ENCODE data around the gene OPCML. TPM values are rescaled to one million over a fixed set of nuclear protein-coding genes. Genes with fewer than 3 reads are reported as not detected.

OPCML gene
- total and polyA plus RNA-seq, 7 experiments from 2014 or later = not detected

GRCh38 chr11:132653237-132653636 lies 879.1 kb downstream of the OPCML start:
- no peaks in the 10 kb centered on the region for H3K9me3 ChIP-seq (ENCODE audit: control insufficient read depth in 2 of 3, low read length in 3 of 3)
- Mint-ChIP-seq H3K27me3 (peaks cover 0 to 12% (median 0%) of the 10 kb centered on the region in 5 donors), H3K4me1 (no peaks in the 10 kb centered on the region), H3K36me3 (no peaks in the 10 kb centered on the region), H3K27ac (no peak overlapping the region), H3K9me3 (peaks cover 0 to 8% (median 2%) of the 10 kb centered on the region in 11 donors), H3K4me3 (no peak overlapping the region)
- no peaks in the 10 kb centered on the region for H3K36me3 ChIP-seq (ENCODE audit: control insufficient read depth in 2 of 3, insufficient read depth in 3 of 3, low read length in 3 of 3)
- no peak for ATAC-seq
- H3K4me3 ChIP-seq (ENCODE audit: low read length) = no peak overlapping the region
- POLR2A ChIA-PET = no interaction called here
- no peak overlapping the region for H3K27ac ChIP-seq (ENCODE audit: low read depth, low read length)
- intact Hi-C loops (cut with micrococcal nuclease) = no loop called here
- CTCF ChIA-PET = no interaction called here
- no peaks in the 10 kb centered on the region for H3K27me3 ChIP-seq (ENCODE audit: control insufficient read depth in 2 of 2, insufficient read depth in 2 of 2, low read length in 2 of 2)
- H3K4me1 ChIP-seq (ENCODE audit: control insufficient read depth in 2 of 2, insufficient read depth in 2 of 2, low read length in 2 of 2) = no peaks in the 10 kb centered on the region
- DNase-seq = no peak

GRCh38 chr11:132650969-132651720 lies 881.2 kb downstream of the OPCML start:
- POLR2A ChIA-PET = no interaction called here
- no peaks in the 10 kb centered on the region for H3K27me3 ChIP-seq (ENCODE audit: control insufficient read depth in 2 of 2, insufficient read depth in 2 of 2, low read length in 2 of 2)
- no peaks in the 10 kb centered on the region for H3K4me1 ChIP-seq (ENCODE audit: control insufficient read depth in 2 of 2, insufficient read depth in 2 of 2, low read length in 2 of 2)
- intact Hi-C loops (cut with micrococcal nuclease) = no loop called here
- H3K4me3 Mint-ChIP-seq = no peak overlapping the region
- ATAC-seq (no peak), DNase-seq (no peak)
- no peaks in the 10 kb centered on the region for H3K9me3 ChIP-seq (ENCODE audit: control insufficient read depth in 2 of 3, low read length in 3 of 3)
- CTCF ChIA-PET = no interaction called here
- H3K4me3 ChIP-seq (ENCODE audit: low read length) = no peak overlapping the region
- H3K27ac Mint-ChIP-seq = no peak overlapping the region
- H3K4me1 Mint-ChIP-seq = no peaks in the 10 kb centered on the region
- H3K36me3 ChIP-seq (ENCODE audit: control insufficient read depth in 2 of 3, insufficient read depth in 3 of 3, low read length in 3 of 3) = no peaks in the 10 kb centered on the region
- H3K27me3 Mint-ChIP-seq = peaks cover 0 to 12% (median 0%) of the 10 kb centered on the region in 5 donors
- no peaks in the 10 kb centered on the region for H3K36me3 Mint-ChIP-seq
- no peak overlapping the region for H3K27ac ChIP-seq (ENCODE audit: low read depth, low read length)
- H3K9me3 Mint-ChIP-seq = peaks cover 0 to 9% (median 3%) of the 10 kb centered on the region in 11 donors

- H3K27me3 ChIP-seq (ENCODE audit: control insufficient read depth in 2 of 2, insufficient read depth in 2 of 2, low read length in 2 of 2) = no peaks in the 10 kb centered on the region
- Mint-ChIP-seq H3K27me3 (peaks cover 0 to 5% (median 0%) of the 10 kb centered on the region in 5 donors), H3K27ac (no peak overlapping the region), H3K4me3 (no peak overlapping the region), H3K4me1 (no peaks in the 10 kb centered on the region), H3K9me3 (peaks cover 0 to 10% (median 3%) of the 10 kb centered on the region in 11 donors), H3K36me3 (no peaks in the 10 kb centered on the region)
- no peak overlapping the region for H3K4me3 ChIP-seq (ENCODE audit: low read length)
- no peak overlapping the region for H3K27ac ChIP-seq (ENCODE audit: low read depth, low read length)
- H3K36me3 ChIP-seq (ENCODE audit: control insufficient read depth in 2 of 3, insufficient read depth in 3 of 3, low read length in 3 of 3) = no peaks in the 10 kb centered on the region
- ChIA-PET POLR2A (no interaction called here), CTCF (no interaction called here)
- DNase-seq (no peak), ATAC-seq (no peak)
- intact Hi-C loops (cut with micrococcal nuclease) = no loop called here
- H3K9me3 ChIP-seq (ENCODE audit: control insufficient read depth in 2 of 3, low read length in 3 of 3) = no peaks in the 10 kb centered on the region
- no peaks in the 10 kb centered on the region for H3K4me1 ChIP-seq (ENCODE audit: control insufficient read depth in 2 of 2, insufficient read depth in 2 of 2, low read length in 2 of 2)
Observed at GRCh38 chr11:132649277-132649676, 883.0 kb downstream of the OPCML start.

- DNase-seq (no peak), ATAC-seq (no peak)
- Histone ChIP-seq H3K4me1 (ENCODE audit: control insufficient read depth in 2 of 2, insufficient read depth in 2 of 2, low read length in 2 of 2) (no peaks in the 10 kb centered on the region), H3K27ac (ENCODE audit: low read depth, low read length) (no peak overlapping the region), H3K36me3 (ENCODE audit: control insufficient read depth in 2 of 3, insufficient read depth in 3 of 3, low read length in 3 of 3) (no peaks in the 10 kb centered on the region), H3K9me3 (ENCODE audit: control insufficient read depth in 2 of 3, low read length in 3 of 3) (no peaks in the 10 kb centered on the region), H3K4me3 (ENCODE audit: low read length) (no peak overlapping the region), H3K27me3 (ENCODE audit: control insufficient read depth in 2 of 2, insufficient read depth in 2 of 2, low read length in 2 of 2) (no peaks in the 10 kb centered on the region)
- Mint-ChIP-seq H3K27me3 (peaks cover 0 to 5% (median 0%) of the 10 kb centered on the region in 5 donors), H3K4me3 (no peak overlapping the region), H3K4me1 (no peaks in the 10 kb centered on the region), H3K36me3 (no peaks in the 10 kb centered on the region), H3K9me3 (peaks cover 0 to 10% (median 3%) of the 10 kb centered on the region in 11 donors), H3K27ac (no peak overlapping the region)
- ChIA-PET CTCF (no interaction called here), POLR2A (no interaction called here)
- intact Hi-C loops (cut with micrococcal nuclease) = no loop called here
Observed at GRCh38 chr11:132648851-132649250, 883.5 kb downstream of the OPCML start.

- Histone ChIP-seq H3K36me3 (ENCODE audit: control insufficient read depth in 2 of 3, insufficient read depth in 3 of 3, low read length in 3 of 3) (no peaks in the 10 kb centered on the region), H3K9me3 (ENCODE audit: control insufficient read depth in 2 of 3, low read length in 3 of 3) (no peaks in the 10 kb centered on the region), H3K4me1 (ENCODE audit: control insufficient read depth in 2 of 2, insufficient read depth in 2 of 2, low read length in 2 of 2) (no peaks in the 10 kb centered on the region), H3K4me3 (ENCODE audit: low read length) (no peak overlapping the region), H3K27me3 (ENCODE audit: control insufficient read depth in 2 of 2, insufficient read depth in 2 of 2, low read length in 2 of 2) (no peaks in the 10 kb centered on the region), H3K27ac (ENCODE audit: low read depth, low read length) (no peak overlapping the region)
- peaks cover 0 to 10% (median 2%) of the 10 kb centered on the region in 11 donors for H3K9me3 Mint-ChIP-seq
- ChIA-PET POLR2A (no interaction called here), CTCF (no interaction called here)
- no peaks in the 10 kb centered on the region for H3K36me3 Mint-ChIP-seq
- DNase-seq (no peak), ATAC-seq (no peak)
- no peaks in the 10 kb centered on the region for H3K4me1 Mint-ChIP-seq
- H3K27ac Mint-ChIP-seq = no peak overlapping the region
- intact Hi-C loops (cut with micrococcal nuclease) = no loop called here
- peaks cover 0 to 5% (median 0%) of the 10 kb centered on the region in 5 donors for H3K27me3 Mint-ChIP-seq
- no peak overlapping the region for H3K4me3 Mint-ChIP-seq
Observed at GRCh38 chr11:132646890-132647289, 885.4 kb downstream of the OPCML start.

- DNase-seq (no peak), ATAC-seq (no peak)
- Histone ChIP-seq H3K9me3 (ENCODE audit: control insufficient read depth in 2 of 3, low read length in 3 of 3) (no peaks in the 10 kb centered on the region), H3K27me3 (ENCODE audit: control insufficient read depth in 2 of 2, insufficient read depth in 2 of 2, low read length in 2 of 2) (no peaks in the 10 kb centered on the region), H3K4me3 (ENCODE audit: low read length) (no peak overlapping the region), H3K36me3 (ENCODE audit: control insufficient read depth in 2 of 3, insufficient read depth in 3 of 3, low read length in 3 of 3) (no peaks in the 10 kb centered on the region), H3K4me1 (ENCODE audit: control insufficient read depth in 2 of 2, insufficient read depth in 2 of 2, low read length in 2 of 2) (no peaks in the 10 kb centered on the region), H3K27ac (ENCODE audit: low read depth, low read length) (no peak overlapping the region)
- no peak overlapping the region for H3K27ac Mint-ChIP-seq
- intact Hi-C loops (cut with micrococcal nuclease) = no loop called here
- H3K36me3 Mint-ChIP-seq = no peaks in the 10 kb centered on the region
- no peak overlapping the region for H3K4me3 Mint-ChIP-seq
- peaks cover 0 to 5% (median 0%) of the 10 kb centered on the region in 5 donors for H3K27me3 Mint-ChIP-seq
- ChIA-PET CTCF (no interaction called here), POLR2A (no interaction called here)
- H3K9me3 Mint-ChIP-seq = peaks cover 0 to 10% (median 3%) of the 10 kb centered on the region in 11 donors
- H3K4me1 Mint-ChIP-seq = peaks cover 0 to 2% (median 0%) of the 10 kb centered on the region in 7 donors
Observed at GRCh38 chr11:132644520-132645239, 887.6 kb downstream of the OPCML start.

- H3K9me3 ChIP-seq (ENCODE audit: control insufficient read depth in 2 of 3, low read length in 3 of 3) = no peaks in the 10 kb centered on the region
- H3K9me3 Mint-ChIP-seq = peaks cover 0 to 10% (median 2%) of the 10 kb centered on the region in 11 donors
- H3K27ac Mint-ChIP-seq = no peak overlapping the region
- ChIA-PET POLR2A (no interaction called here), CTCF (no interaction called here)
- H3K4me3 ChIP-seq (ENCODE audit: low read length) = no peak overlapping the region
- no peaks in the 10 kb centered on the region for H3K27me3 ChIP-seq (ENCODE audit: control insufficient read depth in 2 of 2, insufficient read depth in 2 of 2, low read length in 2 of 2)
- peaks cover 0 to 10% (median 0%) of the 10 kb centered on the region in 5 donors for H3K27me3 Mint-ChIP-seq
- H3K36me3 Mint-ChIP-seq = no peaks in the 10 kb centered on the region
- H3K27ac ChIP-seq (ENCODE audit: low read depth, low read length) = no peak overlapping the region
- DNase-seq = no peak
- ATAC-seq = no peak
- peaks cover 0 to 2% (median 0%) of the 10 kb centered on the region in 7 donors for H3K4me1 Mint-ChIP-seq
- intact Hi-C loops (cut with micrococcal nuclease) = no loop called here
- H3K4me1 ChIP-seq (ENCODE audit: control insufficient read depth in 2 of 2, insufficient read depth in 2 of 2, low read length in 2 of 2) = no peaks in the 10 kb centered on the region
- H3K36me3 ChIP-seq (ENCODE audit: control insufficient read depth in 2 of 3, insufficient read depth in 3 of 3, low read length in 3 of 3) = no peaks in the 10 kb centered on the region
- no peak overlapping the region for H3K4me3 Mint-ChIP-seq
Observed at GRCh38 chr11:132643239-132643638, 889.1 kb downstream of the OPCML start.

All from naive thymus-derived CD4-positive, alpha-beta T cell (primary cell).